Left hindlimb (tissue), 1 donor: ENCODE measurements around the gene PDGFD.

Experiments
- DNase-seq: peaks from one replicate; pipeline ENCODE4 v3.0.0-alpha.2; 2018

PDGFD gene

DNA sequence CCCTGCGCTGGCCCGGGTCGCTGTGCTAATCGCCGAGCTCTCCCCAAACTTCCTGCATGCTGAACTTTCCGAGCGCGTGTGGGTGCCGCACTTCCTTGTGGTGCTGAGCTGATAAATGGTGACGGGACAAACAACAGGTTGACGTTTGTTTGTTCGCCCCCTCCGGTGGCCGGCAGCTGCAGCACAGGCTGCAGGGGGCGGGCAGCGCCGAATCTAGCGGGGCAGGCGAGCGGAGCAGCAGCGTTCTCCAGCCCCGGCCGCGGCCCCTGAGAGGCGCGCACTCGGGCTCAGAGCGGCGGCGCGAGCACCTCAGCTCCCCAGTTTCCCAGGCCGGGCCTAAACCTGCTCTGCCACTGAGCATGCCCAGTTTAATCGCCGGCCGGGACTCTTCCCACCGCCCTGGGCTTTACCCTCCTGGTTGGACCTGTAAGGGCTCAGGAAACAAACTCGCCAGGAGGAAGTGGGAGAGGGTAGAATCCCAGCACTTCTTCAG is at the start of gene PDGFD:
Gene PDGFD (minus strand): TSS at position 120 of the 493 bp plus-strand sequence.
- peak; percentile 79 for DNase-seq

DNA sequence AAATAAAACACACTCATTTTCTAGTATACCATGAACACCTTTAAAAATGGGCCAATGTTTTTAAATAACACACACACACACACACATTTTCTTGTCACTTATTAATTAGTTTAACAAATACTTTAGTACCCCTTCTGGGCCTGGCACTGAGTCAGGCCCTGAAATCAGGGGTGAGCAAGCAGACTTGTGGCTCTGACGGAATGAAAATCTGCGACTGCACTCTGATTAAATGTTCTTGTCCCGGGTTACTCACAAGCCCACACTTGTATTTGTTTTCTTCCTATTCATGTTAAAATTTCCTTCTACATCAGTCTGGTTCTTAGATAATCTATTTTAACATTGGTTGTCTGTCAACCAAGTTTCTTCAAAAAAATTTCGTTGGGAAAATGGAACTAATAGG is 43.0 kb upstream of the PDGFD start:
- DNase-seq: no peak

DNA sequence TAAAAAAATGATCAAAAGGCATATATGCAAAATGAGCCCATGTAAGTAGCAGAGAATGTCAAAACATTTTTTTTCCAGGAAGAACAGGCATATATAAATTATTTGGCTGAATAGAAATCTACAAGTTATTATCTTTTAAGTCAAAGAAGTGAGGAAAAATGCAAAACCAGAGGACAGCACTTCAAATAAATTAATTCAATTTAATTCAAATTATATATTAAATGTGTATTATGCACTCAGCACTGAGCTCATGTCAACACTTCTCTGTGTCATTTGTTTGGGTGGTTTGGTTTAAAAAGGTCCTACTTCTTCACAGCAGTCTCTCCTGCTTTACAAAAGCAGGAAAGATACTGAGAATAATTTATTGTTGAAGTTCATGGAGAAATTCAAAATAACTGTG is 41.9 kb upstream of the PDGFD start:
- no peak for DNase-seq

DNA sequence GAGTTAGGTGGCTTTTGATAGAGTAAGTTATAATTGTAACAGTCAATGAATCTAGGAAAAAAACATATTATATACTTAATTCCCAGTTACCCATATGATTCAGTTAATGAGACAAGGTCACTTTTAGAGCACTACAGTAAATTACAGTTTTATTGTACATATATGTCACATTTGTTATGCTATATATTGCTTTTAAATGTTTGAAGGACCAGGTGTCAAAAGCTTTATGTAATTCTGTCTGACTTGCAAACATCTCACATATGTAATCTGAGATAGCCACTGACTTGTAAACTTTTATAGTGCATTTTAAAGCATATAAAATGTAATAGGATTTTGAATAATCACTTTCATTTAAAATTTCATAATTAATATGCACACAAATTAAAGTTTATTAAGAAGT is 36.7 kb upstream of the PDGFD start:
- no peak for DNase-seq

- DNase-seq: no peak
These were observed 35.1 kb upstream of the PDGFD start for GRCh38 chr11:104199053-104199452.

GRCh38 chr11:104198576-104198975 is 34.6 kb upstream of the PDGFD start:
- no peak for DNase-seq

DNA sequence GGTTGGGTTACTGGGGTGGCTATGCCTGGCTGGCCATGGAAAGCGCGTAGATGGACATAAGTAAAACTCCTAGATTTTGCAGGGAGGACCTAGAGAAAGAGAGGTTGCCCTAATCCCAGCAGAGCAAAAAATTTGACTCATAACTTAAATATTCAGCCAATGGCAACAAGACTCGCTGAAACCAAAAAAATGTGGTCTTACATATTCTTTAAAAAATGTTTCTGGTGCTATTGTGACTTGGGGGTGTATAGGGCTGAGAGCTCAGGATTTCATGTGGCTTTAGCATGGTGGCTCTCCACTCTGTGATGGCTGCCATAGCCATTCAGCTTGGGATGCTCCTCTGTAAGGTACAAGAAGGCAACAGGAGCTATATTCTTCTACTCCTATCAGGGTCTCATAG is 27.2 kb upstream of the PDGFD start:
- DNase-seq: no peak

DNA sequence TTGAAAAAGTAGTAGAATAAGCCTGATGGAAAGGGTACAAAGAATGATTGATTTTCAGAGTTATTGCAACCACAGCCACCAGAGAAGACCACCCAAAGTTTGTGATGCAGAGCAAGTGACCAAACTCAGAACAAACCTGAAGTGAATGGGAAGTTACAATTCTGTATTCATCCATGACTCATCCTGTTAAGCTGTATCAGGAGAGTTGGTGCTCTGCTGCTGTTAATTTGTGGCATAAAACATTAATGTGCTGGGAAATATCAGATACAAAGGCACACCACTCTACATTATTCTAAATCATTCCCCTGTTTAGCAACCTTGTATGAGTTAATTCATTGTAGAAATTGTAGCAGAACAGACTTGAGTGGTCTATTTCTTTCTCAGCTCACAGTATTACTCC is 19.6 kb upstream of the PDGFD start:
- no peak for DNase-seq

DNA sequence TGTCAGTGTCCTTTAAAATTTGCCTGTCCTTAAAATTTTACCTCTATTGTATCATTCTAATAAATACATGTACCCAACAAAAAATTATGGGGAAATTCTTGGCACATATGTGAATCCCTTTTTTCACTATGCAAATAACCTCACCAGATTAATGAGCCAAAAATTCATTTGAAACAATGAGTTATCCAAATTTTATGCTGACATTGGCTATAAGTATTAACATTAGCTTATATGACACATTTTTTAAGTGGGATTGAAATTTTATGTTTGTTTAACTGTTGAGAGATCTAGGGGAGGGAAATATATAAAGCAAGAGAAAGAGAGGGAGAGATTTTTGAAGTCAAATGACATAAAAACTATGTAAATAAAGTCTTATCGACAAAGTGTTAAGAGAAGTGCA is 11.8 kb upstream of the PDGFD start:
- no peak for DNase-seq

DNA sequence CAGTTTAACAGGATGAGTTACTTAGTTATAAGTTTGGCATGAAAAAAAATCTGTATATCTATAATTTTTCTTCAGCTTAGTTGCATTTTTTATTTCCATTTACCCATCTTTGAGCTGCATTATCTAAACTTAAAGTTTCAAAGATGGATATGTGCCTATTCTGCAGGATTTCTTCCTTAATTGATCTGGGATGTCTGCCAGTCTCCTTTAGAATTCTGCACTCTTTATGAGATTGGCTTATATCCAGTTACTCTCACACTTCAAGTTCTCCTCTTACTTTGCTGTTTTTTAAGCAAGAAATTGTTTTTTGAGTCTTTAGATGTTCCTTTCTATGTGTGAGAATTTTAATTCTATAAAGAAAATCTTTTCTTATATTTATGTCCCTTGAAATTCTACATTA is 5.1 kb upstream of the PDGFD start:
- no peak for DNase-seq

- no peak for DNase-seq
These were observed 1.1 kb upstream of the PDGFD start for GRCh38 chr11:104165014-104165413.

DNA sequence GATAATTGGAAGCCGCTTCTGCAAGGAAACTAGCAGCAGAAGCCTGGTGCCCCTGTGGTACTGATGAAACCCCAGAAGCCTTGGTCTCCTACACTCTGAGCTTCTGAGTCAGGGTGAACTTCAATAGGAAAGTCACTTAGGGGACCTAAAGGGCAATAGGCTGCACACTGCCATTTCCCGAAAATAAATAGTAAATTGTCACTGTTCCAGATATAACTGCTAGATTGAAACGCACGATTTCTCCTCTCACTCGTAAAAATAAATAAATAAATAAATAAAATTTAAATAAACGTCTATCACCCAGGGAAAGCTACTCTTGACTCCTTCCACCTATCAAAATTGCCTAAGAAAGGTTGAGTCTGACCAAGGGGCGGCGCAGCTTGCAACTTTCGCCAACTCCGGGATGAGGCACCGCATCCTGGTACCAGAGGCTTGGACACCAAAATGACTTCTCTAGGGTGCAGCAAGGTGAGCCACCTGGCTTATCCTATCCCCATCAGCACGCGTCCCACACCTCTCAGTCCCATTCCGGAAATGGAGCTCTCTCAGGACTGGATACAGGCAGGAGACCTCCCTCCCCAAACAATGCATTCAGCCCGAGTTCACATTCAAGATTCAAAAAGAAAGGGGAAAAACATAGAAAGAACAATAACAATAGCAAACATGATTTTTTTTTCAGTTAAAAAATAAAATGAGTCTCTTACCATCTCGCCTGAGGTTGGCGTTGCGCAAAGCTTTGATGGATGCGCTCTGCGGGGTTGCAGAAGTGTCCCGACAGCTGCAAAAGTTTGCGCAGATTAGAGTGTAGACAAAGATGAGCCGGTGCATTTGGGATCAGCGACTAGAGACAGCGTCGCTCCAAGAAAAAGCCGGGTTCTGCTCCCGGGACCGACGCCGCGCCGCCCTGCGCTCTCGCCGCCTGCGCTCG is 583 bp downstream of the PDGFD start:
- DNase-seq: peak; percentile 57

DNA sequence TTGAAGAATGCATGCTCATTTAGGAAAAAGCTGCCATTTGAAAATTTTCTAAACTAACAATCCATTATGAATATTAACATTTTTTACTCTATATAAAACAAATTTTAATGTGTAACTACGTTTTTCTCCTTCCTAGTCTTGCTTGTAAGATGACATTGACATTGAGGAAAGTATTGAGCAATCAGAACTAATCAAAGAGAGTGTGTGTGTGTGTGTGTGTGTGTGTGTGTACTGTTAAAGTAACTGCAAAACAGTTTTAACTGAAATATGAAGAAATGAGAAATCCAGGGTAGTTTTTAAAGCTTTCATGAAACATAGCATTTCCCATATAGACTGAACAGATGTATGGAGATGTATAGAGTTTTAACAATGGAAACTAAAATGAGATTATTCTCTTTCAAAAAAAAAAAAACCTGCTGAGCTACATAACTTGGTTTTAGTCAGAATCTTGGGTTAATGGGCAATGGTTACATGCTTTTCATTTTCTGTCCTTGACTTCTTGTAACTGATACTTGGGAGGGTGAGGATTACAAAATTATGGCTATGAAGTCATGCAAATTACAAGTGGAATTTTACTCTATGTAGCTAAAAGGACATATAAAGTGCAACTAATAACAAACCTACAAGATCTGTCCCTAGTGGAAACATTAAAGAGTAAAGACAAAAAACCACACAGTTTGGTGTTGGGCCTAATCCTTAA is 2.0 kb downstream of the PDGFD start:
- no peak for DNase-seq

GRCh38 chr11:104159356-104159755 is 4.6 kb downstream of the PDGFD start:
- no peak for DNase-seq

DNA sequence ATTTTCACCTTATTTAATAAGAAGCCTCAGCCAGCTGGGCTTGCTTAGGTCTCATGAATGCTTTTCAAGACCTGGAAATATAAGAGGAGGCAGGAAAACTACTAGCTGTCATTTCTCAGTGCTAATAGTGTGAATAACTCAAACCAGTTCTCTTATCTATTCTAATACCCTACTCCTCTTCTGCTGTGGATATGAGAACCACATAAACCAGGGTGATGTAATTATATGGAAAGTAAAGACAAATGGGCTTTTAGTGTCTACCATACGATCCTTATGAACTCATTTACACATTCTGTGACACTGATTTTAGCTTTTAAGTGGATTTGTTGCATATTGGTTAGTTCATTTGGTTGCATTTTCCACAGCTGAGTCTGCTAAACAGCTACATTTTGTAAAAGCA is 8.6 kb downstream of the PDGFD start:
- no peak for DNase-seq

GRCh38 chr11:104154296-104154695 is 9.7 kb downstream of the PDGFD start:
- DNase-seq: no peak

GRCh38 chr11:104152941-104153505 is 10.9 kb downstream of the PDGFD start:
- DNase-seq: no peak

DNA sequence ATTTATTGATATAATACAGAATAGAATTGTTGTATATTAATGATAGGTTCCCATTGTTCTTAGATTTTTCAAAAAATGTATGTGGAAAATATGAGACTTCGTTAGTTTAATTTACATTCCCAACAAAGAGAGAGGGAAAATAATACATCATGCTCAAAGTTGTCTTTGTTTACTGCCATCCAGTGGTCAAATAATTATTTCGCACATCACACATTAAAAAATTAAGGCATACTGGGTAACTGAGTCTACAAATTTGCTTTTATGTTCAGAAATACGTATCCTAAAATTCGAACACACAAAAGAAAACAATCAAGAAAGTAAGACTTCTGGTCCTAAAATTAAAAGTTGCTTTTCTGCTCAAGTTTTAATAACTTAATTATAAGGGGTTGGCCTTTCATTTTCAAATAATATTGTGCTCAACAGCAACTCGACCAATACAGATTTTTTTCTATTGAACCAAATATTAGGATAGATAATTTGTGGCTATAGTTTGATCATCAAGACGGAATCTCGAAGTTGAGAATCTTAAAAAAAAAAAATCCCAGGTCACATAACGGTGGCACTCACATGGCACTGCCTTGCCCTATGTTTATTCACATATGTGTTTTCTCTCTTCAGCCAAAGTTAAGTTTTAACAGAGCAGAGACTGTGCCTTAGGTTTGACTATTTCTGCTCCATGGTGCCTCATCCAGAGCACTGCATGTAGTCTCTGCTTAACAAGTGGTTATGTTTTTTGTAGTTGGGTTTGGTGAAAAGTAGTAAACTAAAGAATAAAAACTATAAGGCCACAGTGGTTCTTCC is 12.3 kb downstream of the PDGFD start:
- no peak for DNase-seq

DNA sequence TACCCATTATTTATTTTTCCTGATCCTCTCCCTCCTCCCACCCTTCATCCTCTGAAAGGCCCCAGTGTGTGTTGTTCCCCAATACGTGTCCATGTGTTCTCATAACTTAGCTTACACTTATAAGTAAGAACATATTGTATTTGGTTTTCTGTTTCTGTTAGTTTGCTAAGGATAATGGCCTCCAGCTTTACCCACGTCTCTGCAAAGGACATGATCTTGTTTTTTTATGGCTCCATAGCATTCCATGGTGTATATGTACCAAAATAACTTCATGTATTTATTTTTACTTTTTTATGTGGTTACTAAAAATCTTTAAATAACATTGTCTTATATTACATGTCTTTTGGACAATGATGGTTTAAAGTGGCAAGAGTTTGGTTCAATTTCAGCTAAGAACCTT is 15.2 kb downstream of the PDGFD start:
- no peak for DNase-seq

GRCh38 chr11:104148074-104148473 is 15.9 kb downstream of the PDGFD start:
- no peak for DNase-seq

- DNase-seq: no peak
These were observed 17.0 kb downstream of the PDGFD start for GRCh38 chr11:104146943-104147342.

DNA sequence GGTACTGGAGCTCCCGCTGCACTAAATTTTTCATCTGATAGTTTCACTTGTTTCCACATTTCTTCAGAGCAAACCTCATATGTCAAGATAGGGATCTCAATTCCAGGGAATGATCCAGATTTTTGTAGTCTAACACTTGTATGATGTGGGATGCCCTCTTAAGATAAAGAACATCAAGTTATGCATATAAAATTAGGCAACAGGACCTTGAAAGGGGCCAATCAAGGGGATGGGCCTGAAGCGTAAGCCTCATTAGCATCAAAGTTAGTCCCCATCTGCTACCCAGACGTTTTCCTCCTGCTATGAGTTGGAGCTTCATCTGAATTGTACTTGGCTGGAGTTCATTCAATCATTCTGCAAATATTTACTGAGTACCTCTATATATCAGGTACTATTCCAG is 17.5 kb downstream of the PDGFD start:
- no peak for DNase-seq

- no peak for DNase-seq
These were observed 18.9 kb downstream of the PDGFD start for GRCh38 chr11:104145062-104145461.
